HG02588 (cell line): ENCODE data around the gene TGM2.
"Not testable (repeated sequence)": the region's sequence is repeated elsewhere in the genome, so short reads cannot be mapped to it uniquely, and the experiment has no call there.

Experiments
- ATAC-seq: cut with Tn5 transposase; IDR thresholded peaks from one replicate; pipeline ENCODE4 v1.9.1; 2021; ENCODE audit warnings: mild to moderate bottlenecking, moderate library complexity; ENCODE audit not compliant: unreplicated experiment

The TGM2 gene

GRCh38 chr20:38104285-38104684 lies 60.8 kb downstream of the TGM2 start:
- no peak for ATAC-seq

- ATAC-seq: not testable (repeated sequence)
These were observed 62.9 kb downstream of the TGM2 start for GRCh38 chr20:38102206-38102605.

GRCh38 chr20:38098952-38099351 lies 66.1 kb downstream of the TGM2 start:
- no peak for ATAC-seq

GRCh38 chr20:38095017-38095686 lies 69.9 kb downstream of the TGM2 start:
- no peak for ATAC-seq

GRCh38 chr20:38094373-38094891 lies 70.6 kb downstream of the TGM2 start:
- no peak for ATAC-seq

GRCh38 chr20:38093641-38094077 lies 71.4 kb downstream of the TGM2 start:
- no peak for ATAC-seq

GRCh38 chr20:38092915-38093314 lies 72.2 kb downstream of the TGM2 start:
- ATAC-seq: no peak

- no peak for ATAC-seq
These were observed 72.7 kb downstream of the TGM2 start for GRCh38 chr20:38092260-38092857.

- ATAC-seq: no peak
These were observed 73.4 kb downstream of the TGM2 start for GRCh38 chr20:38091441-38092216.

- ATAC-seq: no peak
These were observed 75.0 kb downstream of the TGM2 start for GRCh38 chr20:38090061-38090460.

GRCh38 chr20:38089500-38089899 lies 75.6 kb downstream of the TGM2 start:
- no peak for ATAC-seq

GRCh38 chr20:38085026-38085425 lies 80.0 kb downstream of the TGM2 start:
- no peak for ATAC-seq

- no peak for ATAC-seq
These were observed 80.6 kb downstream of the TGM2 start for GRCh38 chr20:38084425-38084951.

- ATAC-seq: no peak
These were observed 81.6 kb downstream of the TGM2 start for GRCh38 chr20:38083338-38084048.

GRCh38 chr20:38082894-38083293 lies 82.2 kb downstream of the TGM2 start:
- no peak for ATAC-seq

GRCh38 chr20:38081575-38081974 lies 83.5 kb downstream of the TGM2 start:
- ATAC-seq: no peak

- no peak for ATAC-seq
These were observed 85.7 kb downstream of the TGM2 start for GRCh38 chr20:38079353-38079752.

GRCh38 chr20:38078084-38078483 lies 87.0 kb downstream of the TGM2 start:
- ATAC-seq: no peak
